ENCODE results near the gene ZC3H12C.
A peak's percentile ranks its signal among the peaks of the same experiment; 100 is the strongest.
"Not testable (repeated sequence)": the region's sequence is repeated elsewhere in the genome, so short reads cannot be mapped to it uniquely, and the experiment has no call there.

The ZC3H12C gene

DNA sequence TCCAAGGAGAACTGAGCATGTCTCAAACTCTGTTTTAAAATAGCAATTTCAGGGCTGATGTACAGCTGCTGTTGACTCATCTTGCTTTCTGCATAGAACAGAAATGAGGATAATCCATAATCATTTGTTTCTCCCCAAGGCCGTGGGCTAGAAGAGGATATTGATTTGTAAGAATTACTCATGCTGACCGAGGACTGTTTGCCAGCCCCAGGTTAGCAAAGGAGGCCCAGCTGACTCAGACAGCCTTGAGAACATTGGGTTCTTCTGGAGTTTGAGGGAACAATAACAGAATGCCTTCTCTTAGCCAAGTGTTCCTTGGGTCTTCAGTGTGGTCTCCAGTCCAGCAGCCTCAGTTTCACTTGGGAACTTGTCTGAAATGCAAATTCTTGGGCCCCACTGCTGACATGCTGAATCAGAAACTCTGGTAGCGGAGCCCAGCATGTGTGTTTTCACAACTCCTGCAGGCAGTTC lies 92.0 kb downstream of the ZC3H12C start:
- peak in 1 of 2 donors; percentile 21 for DNase-seq

DNA sequence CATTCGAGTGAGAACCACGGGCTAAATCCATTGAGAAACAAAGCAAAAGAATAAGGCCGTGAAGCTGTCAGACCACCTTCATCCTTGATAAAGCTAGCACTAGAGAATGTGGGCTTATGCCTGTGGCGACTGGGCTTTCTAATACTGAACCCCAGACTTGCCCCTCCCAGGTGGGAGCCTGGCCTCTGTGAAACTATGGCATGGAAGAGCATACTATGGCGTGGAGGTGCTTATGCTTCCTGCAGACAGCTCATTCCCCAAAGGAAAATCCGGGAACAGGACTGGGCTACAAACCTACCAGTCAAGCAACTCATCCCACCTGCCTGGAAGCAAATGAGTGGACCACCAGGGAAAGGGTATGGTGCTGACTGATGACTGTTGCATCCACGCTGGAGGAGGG lies 92.4 kb downstream of the ZC3H12C start:
- DNase-seq: no peak

DNA sequence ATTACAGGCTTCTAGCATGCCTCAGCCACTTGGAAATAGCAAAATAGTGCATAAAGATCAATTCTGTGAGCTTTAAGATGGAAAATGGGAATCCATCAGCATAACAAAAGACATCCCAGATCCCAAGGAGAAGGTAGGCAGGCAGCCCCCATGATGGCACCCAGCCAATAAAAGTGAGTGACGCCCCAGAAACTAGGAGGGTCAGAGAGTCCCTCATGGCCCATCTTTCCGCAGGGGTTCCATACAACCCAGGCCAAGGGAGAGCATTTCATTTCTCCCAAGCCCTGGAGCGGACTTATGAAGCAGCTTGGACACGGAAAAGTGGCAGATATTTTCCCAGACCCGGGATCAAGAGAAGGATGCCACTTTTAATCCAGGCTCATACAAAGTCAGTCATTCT lies 93.3 kb downstream of the ZC3H12C start:
- no peak for DNase-seq

DNA sequence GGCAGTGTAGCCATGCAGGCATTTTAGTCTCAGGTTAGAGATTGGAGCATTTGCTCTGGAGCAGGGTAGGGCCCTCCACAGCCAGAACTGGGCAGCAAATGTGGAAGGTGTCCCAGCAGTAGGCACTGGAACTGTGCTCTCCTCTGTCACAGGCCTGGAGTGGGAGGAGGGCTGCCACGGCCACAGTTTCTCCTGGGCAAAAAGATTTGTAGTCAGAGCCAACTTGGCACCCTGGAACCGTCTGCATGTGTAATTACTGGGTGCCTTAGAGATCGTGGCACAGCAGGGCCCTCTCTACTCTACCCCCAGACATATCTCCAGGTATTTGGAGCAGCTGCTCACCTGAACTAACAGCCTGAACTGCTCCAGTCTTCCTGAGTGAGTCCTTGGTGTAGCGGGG lies 93.7 kb downstream of the ZC3H12C start:
- DNase-seq: no peak

DNA sequence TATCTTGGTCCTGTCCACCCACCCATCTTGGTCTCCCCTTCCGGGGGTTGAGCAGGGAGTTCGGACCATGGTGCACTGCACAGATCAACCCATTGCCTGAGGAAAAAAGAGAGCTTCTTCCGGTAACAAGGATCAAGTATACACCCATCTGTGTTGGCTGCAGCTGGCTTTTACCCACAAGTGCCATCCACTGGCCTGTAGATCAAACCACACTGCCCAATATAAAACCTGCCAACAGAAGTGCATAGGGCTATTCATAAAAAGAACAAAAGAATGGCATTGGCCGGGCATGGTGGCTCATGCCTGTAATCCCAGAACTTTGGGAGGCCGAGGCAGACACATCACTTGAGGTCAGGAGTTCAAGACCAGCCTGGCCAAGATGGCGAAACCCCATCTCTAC lies 94.5 kb downstream of the ZC3H12C start:
- DNase-seq: no peak

DNA sequence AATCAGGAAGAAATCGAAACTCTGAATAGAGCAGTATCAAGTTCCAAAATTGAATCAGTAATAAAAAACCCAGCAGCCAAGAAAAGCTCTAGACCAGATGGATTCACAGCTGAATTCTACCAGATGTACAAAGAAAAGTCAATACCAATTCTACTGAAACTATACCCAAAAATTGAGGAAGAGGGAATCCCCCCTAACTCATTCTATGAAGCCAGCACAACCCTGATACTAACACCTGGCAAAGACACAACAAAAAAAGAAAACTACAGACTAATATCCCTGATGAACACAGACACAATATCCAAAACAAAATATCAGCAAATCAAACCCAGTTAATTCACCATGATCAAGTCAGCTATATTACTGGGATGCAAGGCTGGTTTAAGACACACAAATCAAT lies 97.7 kb downstream of the ZC3H12C start:
- no peak for DNase-seq

DNA sequence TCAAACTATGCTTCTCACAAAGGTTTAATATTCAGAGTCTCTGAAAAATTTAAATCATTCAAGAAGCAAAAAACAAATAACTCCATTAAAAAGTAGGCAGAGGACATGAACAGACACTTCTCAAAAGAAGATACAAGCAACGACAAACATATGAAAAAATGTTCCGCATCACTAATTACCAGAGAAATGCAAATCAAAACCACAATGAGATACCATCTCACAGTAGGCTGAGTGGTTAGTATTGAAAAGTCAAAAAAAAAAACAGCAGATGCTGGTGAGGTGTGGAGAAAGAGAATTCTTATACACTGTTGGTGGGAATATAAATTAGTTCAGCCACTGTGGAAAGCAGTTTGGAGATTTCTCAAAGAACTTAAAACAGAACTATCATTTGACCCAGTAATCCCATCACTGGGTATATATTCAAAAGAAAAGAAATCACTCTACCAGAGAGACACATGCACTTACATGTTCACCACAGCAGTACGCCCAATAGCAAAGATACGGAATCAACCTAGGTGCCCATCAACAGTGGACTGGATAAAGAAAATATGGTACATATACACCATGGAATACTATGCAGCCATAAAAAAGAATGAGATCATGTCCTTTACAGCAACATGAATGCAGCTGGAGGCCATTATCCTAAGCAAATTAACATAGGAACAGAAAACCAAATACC lies 99.6 kb downstream of the ZC3H12C start:
- not testable (repeated sequence) for DNase-seq

DNA sequence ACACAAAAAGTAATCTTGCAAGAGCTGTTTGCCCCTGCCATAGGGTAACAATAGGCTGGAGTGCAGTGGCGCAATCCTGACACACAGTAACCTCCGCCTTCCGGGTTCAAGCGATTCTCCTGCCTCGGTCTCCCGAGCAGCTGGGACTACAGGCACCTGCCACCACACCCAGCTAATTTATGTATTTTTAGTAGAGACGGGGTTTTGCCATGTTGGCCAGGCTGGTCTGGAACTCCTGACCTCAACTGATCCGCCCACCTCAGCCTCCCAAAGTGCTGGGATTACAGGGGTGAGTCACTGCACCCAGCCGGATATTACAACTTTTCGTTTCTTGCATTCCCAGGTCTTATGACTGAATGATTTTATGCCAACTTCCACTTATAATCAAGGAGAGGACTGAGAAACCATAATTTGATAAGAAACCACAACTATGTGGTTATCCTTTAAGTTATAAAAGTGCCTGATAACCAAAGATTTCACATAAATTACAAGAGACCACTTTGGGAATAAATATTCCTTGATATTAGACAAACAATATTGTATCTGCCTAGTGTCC lies 101.1 kb downstream of the ZC3H12C start:
- DNase-seq: peak; percentile 49 to 65

DNA sequence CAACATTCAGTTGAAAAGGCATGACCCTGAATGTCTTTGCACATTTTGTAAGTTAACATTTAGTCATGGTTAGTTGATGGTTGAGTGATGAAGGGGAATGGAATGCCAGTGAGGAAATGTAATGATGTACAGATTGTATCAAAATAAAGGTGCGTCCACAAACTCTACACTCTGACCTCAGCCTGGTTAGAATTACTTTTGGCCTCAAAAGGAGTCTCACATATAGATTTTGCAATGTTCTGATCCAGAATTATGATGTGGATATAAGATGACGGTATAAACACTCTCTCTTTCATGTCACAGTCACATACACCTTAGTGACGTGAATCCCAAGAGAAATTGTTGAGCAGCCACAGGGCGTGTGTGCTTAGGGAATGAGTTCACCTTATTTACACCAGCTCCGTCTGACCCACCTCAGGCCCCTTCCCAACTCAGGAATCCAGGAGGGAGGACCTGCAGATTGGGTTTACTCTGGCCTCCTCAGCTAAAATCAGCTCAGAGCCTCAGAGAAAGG lies 103.1 kb downstream of the ZC3H12C start:
- DNase-seq: no peak

DNA sequence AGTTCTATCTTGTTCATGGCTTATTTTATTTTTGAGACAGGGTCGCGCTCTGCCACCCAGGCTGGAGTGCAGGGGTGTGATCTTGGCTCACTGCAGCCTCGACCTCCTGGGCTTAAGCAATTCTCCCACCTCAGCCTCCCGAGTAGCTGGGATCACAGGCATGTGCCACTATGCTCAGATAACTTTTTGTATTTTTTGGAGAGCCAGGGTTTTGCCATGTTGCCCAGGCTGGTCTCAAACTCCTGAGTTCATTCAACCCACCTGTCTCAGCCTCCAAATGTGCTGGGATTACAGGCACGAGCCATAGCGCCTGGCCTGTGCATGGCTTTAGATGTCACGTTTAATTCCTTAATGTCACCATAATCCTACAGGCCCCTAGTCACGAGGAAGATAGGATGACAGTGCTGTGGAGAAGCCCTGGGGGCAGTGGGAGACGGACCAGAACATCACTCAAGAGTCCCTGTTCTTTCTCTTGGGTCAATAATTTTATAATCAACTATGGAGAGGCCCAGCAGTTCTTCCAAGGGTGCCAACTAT lies 103.8 kb downstream of the ZC3H12C start:
- no peak for DNase-seq

DNA sequence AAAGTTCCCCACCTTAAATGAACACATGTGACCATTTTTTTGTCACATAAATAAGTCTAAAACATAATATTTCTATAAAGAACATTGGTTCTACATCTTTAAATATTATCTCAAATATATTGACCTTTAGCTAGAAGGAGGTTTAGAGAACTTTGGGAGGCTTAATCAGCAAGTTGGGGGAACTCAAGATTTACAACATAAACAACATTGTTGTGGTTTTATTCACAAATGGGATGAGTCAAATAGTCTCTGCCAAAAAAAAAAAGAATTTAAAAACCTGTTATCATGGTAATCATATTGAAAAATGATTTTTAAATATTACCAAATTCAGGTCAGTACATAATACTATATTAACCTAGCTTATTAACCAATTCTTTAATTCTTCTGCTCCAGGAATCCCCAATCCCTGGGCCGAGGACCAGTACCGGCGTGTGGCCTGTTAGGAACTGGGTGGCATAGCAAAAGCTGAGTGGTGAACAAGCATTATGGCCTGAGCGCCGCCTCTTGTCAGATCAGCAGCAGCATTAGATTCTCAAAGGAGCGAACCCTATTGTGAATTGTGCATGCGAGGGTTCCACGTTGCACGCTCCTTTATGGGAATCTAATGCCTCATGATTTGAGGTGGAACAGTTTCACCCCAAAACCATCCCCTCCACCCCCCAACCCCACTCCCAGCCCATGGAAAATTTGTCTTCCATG lies 105.0 kb downstream of the ZC3H12C start:
- DNase-seq: no peak

DNA sequence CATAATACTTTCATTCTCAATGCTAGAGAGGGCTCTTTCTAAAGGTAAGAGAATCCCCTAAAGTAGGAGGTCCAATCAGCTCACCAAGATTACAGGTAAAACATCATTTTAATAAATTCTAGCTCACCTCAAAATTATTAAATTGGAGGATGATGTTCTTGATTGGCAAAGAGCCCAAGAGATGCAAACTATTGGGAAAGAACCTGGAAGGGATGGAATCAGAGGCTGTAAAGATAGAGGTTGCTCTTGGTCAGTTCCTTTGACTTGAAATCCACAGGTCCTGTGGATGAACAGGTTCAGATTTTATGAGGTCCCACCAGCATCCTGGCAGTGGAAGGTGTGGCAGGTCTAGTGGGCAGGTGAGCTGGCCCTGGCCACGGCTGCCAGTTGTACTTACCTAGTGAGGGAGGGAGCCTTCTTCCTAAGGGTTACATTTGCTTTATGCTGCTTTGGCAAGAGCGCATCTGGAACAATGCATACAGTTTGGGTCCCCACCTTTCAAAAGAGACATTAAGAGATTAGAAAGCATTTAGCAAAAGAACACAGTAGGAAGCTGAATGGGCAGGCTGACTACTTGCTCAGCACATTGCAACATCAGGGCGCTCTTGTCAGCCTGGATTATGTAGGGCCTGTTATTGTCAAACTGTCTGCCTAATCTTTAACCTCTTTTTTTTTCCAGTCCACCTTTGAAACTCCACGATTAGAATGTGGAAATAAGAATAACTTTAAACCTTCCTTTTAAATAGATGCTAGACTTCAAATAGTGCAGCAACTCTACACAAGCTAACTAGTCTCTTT lies 106.2 kb downstream of the ZC3H12C start:
- DNase-seq: peak; percentile 22 to 52

DNA sequence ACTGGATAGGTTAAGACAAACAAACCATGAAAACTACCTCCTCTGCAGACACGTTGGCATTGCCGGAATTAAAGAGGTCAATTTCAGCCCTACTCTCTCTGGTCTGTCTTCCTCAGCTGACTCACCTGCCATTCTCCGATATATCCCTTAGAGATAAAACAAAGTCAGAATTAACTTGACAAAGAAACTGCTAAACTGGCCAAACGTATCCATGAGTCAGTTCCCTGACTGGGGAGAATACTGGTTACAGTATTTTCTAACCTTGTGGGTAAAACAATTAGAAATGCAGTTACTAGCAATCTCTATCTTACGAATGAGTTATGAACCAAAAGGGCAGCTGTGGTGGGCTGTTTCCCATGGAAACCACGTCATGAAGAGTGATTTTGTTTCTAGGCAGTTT lies 107.0 kb downstream of the ZC3H12C start:
- no peak for DNase-seq

DNA sequence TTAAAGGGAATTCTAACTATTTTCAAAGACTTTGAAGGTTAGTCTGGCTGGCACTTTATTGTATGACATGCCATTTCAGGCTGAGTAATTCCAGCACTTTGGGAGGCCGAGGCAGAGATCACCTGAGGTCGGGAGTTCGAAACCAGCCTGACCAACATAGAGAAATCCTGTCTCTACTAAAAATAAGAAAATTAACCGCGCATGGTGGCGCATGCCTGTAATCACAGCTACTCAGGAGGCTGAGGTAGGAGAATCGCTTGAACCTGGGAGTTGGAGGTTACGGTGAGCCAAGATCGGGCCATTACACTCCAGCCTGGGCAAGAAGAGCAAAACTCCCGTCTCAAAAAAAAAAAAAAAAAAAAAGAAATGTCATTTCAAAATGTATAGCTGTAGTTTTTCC lies 107.6 kb downstream of the ZC3H12C start:
- no peak for DNase-seq

DNA sequence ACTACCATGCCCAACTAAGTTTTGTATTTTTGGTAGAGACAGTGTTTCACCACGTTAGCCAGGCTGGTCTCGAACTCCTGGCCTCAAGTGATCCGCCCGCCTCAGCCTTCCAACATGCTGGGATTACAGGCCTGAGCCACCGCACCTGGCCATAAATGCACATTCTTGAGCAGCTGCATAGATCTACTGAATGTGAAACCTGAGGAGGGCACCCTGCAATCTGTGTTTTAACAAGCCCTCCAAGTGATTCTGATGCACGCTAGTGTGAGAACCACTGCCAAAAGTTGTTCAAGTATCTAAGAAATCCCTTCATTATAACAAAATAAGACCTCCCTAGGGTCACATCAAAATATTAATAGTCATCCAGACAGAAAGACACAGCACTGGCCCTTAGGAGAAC lies 113.9 kb downstream of the ZC3H12C start:
- no peak for DNase-seq

DNA sequence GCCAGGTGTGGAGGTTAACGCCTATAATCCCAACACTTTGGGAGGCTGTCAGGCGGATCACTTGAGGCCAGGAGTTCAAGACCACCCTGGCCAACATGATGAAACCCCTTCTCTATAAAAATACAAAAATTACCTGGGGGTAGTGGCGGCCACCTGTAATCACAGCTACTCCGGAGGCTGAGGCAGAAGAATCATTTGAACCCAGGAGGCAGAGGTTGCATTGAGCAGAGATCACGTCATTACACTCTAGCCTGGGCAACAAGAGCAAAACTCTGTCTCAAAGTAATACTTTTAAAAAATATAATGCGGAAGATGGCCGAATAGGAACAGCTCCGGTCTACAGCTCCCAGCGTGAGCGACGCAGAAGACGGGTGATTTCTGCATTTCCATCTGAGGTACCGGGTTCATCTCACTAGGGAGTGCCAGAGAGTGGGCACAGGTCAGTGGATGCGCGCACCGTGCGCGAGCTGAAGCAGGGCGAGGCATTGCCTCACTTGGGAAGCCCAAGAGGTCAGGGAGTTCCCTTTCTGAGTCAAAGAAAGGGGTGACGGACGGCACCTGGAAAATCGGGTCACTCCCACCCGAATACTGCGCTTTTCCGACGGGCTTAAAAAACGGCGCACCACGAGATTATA lies 115.6 kb downstream of the ZC3H12C start:
- not testable (repeated sequence) for DNase-seq

DNA sequence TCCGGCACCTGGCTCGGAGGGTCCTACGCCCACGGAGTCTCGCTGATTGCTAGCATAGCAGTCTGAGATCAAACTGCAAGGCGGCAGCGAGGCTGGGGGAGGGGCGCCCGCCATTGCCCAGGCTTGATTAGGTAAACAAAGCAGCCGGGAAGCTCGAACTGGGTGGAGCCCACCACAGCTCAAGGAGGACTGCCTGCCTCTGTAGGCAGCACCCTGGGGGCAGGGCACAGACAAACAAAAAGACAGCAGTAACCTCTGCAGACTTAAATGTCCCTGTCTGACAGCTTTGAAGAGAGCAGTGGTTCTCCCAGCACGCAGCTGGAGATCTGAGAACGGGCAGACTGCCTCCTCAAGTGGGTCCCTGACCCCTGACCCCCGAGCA lies 116.1 kb downstream of the ZC3H12C start:
- DNase-seq: not testable (repeated sequence)

DNA sequence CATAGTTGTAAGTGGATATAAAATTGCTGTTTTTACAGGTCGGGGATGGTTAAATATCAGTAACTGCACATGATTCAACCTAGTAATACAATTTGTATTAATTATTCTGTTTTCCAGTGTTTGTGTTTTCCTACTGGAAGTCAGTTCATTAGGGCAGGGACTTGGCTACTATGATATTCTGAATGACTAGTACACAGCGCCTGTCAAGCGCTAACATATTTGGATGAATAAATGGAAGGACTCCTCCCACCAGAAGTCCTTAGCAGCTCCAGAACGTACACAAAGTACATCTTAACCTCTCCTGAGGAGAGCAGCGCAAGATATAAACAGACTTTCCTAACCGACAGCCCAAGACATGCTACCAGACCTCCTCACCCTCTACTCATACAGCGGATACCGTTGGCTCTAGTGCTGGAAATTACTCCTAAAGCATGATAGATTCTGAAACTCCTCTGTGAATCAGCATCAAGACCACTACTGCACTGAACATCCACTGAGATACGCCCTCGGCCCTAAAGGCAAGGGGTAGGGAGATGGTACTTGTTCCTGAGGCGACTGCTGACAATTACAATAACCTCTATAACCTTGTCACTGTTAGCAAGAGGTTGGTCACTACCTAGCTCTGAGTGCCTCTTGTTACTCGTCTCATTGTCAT lies 124.2 kb downstream of the ZC3H12C start:
- no peak for DNase-seq

DNA sequence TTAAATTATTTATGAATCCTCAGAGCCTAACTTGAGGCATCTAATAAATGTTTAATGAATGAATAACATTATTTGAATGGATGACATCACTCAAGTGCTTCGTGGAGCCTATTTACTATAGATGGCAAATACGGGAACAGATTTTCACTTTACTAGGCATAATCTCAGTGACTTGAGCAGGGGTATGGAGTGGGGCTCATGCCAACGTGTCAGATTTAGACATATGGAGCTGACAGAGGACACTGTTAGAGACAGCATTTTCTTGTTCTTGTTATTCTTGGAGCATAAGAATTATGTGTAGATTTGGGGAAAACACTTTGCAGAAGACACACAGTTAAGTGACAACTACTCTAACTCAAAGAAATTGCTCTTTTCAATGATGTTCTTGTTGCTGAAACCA lies 124.7 kb downstream of the ZC3H12C start:
- DNase-seq: no peak

DNA sequence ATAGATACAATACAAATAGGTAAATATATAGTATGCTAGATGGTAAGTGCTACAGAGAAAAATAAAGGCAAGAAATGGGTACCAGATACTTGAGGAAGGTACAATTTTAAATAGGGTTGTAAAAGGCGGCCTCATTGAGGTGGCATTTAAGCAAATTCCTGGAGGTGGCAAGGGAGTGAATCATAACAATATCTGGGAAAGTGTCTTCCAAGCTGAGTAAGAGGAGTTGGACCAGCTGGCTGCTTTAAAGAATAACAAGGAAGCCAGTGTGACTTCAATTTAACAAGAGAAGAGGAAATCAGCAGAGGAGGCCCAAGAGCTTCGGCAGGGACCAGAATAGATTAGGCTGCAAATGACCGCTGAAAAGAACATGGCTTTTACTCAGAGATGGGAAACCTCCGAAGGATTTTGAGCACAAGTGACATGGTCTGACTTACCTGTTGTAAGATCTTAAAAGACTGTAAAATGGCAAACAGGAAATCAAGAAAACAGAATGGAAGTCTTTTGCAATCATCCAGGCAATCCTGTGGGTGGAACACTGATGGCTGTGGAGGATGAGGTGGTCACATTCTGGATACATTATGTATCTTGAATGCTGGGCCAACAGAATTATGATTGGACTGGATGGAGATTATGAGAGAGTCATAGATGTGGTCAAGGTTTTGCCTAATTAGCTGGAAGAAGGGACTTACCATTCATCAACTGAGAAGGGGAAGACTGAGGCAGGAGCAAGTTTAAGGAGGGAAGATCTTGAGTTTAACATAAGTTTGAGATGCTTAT lies 126.0 kb downstream of the ZC3H12C start:
- no peak for DNase-seq

All from inflammatory macrophage (primary cell).